ENCODE data around the gene MVB12A.

Gene MVB12A

GRCh38 chr19:17394891-17395415 is 24.9 kb upstream of the MVB12A start:
- H3K4me3 ChIP-seq (ENCODE audit: low read length), result no peak overlapping the region
- TF ChIP-seq ZNF274 (IDR thresholded peaks at IDR 0.05; ENCODE audit: low read depth, low read length), result no peak

- TF ChIP-seq ZNF274 (IDR thresholded peaks at IDR 0.05; ENCODE audit: low read depth, low read length), result no peak
- H3K4me3 ChIP-seq (ENCODE audit: low read length), result no peak overlapping the region
Observed at GRCh38 chr19:17398902-17399527, 20.8 kb upstream of the MVB12A start.

DNA sequence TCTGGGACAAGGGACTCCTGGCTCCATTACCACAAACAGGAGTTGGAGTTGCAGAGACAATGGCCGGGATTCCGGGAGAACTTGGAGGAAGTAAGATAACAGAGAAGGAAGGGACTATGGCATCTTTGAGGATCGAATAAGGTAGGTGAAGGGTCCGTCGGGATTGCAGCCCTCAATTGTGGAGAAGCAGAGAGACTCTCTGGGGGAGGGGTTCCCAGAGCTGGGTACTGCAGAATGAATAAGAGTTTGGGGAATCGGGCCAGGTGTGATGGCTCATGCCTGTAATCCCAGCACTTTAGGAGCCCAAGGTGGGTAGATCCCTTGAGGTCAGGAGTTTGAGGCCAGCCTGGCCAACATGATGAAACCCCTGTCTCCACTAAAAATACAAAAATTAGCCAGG is 18.2 kb upstream of the MVB12A start:
- H3K4me3 ChIP-seq (ENCODE audit: low read length), result no peak overlapping the region
- no peak for TF ChIP-seq ZNF274 (IDR thresholded peaks at IDR 0.05; ENCODE audit: low read depth, low read length)

GRCh38 chr19:17402982-17403855 is 16.6 kb upstream of the MVB12A start:
- H3K4me3 ChIP-seq (ENCODE audit: low read length), result peak overlapping the region; percentile 84
- no peak for TF ChIP-seq ZNF274 (IDR thresholded peaks at IDR 0.05; ENCODE audit: low read depth, low read length)

- TF ChIP-seq ZNF274 (IDR thresholded peaks at IDR 0.05; ENCODE audit: low read depth, low read length), result no peak
- peak overlapping the region; percentile 84 for H3K4me3 ChIP-seq (ENCODE audit: low read length)
Observed at GRCh38 chr19:17404015-17404414, 15.8 kb upstream of the MVB12A start.

DNA sequence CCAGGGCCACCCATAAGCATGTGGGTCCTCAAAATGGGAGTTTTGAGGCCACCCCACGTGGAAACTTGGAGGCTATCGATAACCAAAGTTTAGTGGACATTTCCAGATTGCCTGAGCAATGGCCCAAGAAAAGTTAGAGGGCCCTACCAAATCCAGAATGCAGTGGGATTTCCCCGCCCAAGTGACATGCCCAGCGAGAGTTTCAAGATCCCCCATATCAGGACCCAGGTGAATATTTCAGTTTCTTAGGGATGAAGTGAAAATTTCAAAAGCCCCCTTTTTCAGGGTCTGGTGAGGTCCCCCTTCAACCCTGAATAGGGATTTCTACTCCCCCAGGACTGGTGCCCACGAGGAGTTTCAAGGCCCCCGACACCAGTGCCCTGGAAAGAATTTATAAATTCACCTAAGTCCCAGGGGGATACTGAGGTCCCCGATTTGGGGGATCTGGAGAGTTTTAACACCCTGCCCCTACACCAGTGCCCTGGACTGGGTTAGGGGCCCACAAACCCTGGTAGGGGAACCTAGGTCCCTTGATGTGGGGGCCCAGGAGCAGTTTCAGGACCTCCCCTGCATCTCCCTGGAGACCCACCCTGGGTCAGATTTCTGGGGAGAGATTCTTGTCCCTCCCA is 15.1 kb upstream of the MVB12A start:
- peak overlapping the region; percentile 84 for H3K4me3 ChIP-seq (ENCODE audit: low read length)
- no peak for TF ChIP-seq ZNF274 (IDR thresholded peaks at IDR 0.05; ENCODE audit: low read depth, low read length)

- H3K4me3 ChIP-seq (ENCODE audit: low read length), result peak within 1 kb of the TSS; percentile 84
- no peak for TF ChIP-seq ZNF274 (IDR thresholded peaks at IDR 0.05; ENCODE audit: low read depth, low read length)
Observed at GRCh38 chr19:17405250-17406045, 14.4 kb upstream of the MVB12A start, which contains the start of gene BST2. Gene BST2 (minus strand): TSS chr19:17405630. CDS start chr19:17405575, 55 bp downstream.

GRCh38 chr19:17406046-17406886 is 13.6 kb upstream of the MVB12A start:
- H3K4me3 ChIP-seq (ENCODE audit: low read length), result peak overlapping the region; percentile 84

DNA sequence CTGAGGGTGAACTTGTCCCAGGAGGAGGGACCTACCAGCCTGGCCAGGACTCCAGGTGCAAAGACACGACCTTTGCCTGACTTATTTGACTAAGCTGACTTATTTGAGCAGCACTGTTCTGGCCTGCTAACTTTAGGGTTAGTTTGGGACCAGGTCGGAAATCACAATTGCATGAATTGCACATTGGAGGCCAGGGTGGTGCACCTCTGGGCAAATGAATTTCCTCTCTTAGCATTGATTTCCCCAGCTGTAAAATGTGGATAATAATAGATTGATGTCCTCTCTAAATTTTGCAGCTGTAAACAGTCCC is 13.0 kb upstream of the MVB12A start:
- no peak for TF ChIP-seq ZNF274 (IDR thresholded peaks at IDR 0.05; ENCODE audit: low read depth, low read length)
- H3K4me3 ChIP-seq (ENCODE audit: low read length), result peak overlapping the region; percentile 84

More at GRCh38 chr19:17406046-17406886, 13.6 kb upstream of the MVB12A start:
- no peak for TF ChIP-seq ZNF274 (IDR thresholded peaks at IDR 0.05; ENCODE audit: low read depth, low read length)

DNA sequence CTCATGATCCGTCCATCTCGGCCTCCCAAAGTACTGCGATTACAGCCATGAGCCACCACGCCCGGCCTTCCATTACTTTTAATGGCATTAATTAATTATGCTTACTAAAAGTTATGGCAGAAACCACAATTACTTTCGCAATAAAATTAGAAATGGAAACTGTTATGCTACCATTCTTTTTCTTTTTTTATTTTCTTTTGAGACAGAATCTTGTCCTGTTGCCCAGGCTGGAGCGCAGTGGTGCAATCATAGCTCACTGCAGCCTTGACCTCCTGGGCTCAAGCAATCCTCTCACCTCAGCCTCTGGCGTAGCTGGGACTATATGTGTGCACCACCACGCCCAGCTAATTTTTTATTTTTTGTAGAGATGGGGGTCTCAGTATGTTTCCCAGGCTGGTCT is 9.9 kb upstream of the MVB12A start:
- TF ChIP-seq ZNF274 (IDR thresholded peaks at IDR 0.05; ENCODE audit: low read depth, low read length), result no peak
- no peak overlapping the region for H3K4me3 ChIP-seq (ENCODE audit: low read length)

- TF ChIP-seq ZNF274 (IDR thresholded peaks at IDR 0.05; ENCODE audit: low read depth, low read length), result no peak
- H3K4me3 ChIP-seq (ENCODE audit: low read length), result no peak overlapping the region
Observed at GRCh38 chr19:17411801-17412200, 8.0 kb upstream of the MVB12A start.

GRCh38 chr19:17414097-17414496 is 5.8 kb upstream of the MVB12A start:
- H3K4me3 ChIP-seq (ENCODE audit: low read length), result no peak overlapping the region
- no peak for TF ChIP-seq ZNF274 (IDR thresholded peaks at IDR 0.05; ENCODE audit: low read depth, low read length)

- H3K4me3 ChIP-seq (ENCODE audit: low read length), result no peak overlapping the region
- no peak for TF ChIP-seq ZNF274 (IDR thresholded peaks at IDR 0.05; ENCODE audit: low read depth, low read length)
Observed at GRCh38 chr19:17415121-17415520, 4.7 kb upstream of the MVB12A start.
